ENCODE data around the gene PCED1B.
A peak's percentile ranks its signal among the peaks of the same experiment; 100 is the strongest.
"Not testable (repeated sequence)": the region's sequence is repeated elsewhere in the genome, so short reads cannot be mapped to it uniquely, and the experiment has no call there.

The PCED1B gene

DNA sequence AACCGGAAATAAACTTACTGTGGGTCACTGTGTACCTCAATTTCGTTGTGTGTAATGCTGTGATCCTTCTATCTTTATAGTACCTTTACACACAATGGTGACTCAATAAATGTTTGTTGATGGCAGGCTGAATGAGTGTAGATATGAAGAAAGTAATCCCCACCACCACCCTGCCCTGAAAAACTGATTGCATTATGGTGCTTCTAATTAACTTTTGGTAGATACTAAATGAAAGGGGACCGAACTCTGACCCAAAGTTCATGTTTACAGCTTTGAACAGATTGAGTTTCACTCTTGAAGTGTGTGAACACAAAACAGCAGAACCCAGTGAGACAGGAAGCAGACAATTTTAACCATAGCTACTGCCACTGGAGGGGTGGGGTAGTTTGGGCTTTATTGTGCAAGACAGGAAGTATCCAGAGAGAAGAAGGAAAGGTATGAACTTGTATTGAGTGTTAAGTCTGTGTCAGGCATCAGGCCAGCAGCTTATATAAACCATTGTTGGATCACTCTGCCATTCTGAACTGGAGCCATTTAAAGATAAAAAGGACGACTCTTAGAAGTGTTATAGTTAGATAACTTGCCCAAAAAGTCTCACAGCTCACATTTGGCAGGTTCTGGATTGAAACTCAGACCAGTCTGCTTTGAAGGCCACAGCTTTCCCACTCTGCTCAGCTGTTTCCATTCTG is 197.3 kb downstream of the PCED1B start:
- peak; percentile 84 for DNase-seq (ENCODE audit: low read depth)

- DNase-seq (ENCODE audit: low read depth) = peak; percentile 95
These were observed 198.6 kb downstream of the PCED1B start for GRCh38 chr12:47277972-47278448.

- not testable (repeated sequence) for DNase-seq (ENCODE audit: low read depth)
These were observed 200.3 kb downstream of the PCED1B start for GRCh38 chr12:47279758-47280157.

DNA sequence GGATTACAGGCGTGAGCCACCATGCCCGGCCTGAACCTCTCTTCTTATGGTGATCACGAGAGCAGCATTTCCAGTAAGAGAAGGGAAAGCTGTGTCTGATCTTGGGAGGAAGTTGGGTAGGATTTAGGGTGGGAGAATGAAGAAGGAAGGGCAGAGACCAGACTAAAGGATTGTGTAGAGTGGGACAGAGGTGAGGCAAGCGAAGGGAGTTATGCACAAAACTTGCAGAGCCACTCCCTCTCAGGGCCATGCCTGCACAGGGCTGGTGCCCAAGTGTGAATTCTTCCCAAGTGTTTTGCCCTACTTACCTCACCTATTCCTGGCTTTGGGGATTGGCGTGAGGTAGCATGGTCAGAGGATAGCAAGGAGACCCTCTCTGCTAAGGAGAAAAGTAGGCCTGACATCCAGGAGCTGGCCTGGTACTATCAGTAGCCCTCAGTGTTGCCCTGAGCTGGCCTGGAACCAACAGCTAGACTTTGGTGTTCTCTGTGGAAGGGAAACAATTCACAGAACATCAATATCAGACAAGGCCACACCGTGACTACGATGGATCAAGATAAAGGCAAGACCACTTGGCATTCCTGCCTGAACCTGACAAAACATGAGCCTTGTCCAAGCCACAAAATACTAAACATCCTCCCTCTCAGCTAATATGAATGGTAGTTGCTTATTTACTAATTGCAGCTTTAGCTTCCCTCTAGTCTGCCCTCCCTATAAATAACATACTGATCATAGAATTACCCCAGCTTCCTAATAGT is 201.3 kb downstream of the PCED1B start:
- DNase-seq (ENCODE audit: low read depth) = no peak

DNA sequence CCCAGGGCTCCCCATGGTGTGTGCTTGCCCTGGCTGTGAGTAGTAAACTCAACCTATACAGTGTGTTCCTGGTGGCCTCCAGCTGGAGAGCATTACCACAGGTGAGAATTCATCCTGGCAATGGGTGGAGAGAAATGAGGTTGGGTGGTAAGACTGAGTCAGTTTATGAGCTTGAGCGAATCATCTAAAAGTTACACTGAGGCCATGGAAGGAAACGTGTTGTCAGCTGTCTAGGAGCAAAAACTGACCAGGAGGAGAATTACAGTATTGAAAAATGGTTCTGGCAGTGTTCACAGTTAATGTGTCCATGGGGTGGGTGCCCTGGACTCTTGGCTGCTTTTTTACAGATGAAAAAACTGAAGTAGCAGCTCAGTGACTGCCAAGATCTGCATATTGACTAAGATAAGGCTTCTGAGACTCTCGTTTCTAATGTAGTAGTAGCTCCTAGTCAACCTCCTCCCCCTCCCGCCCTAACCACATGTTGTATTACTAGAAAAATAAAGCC is 202.3 kb downstream of the PCED1B start:
- DNase-seq (ENCODE audit: low read depth) = peak; percentile 34

DNA sequence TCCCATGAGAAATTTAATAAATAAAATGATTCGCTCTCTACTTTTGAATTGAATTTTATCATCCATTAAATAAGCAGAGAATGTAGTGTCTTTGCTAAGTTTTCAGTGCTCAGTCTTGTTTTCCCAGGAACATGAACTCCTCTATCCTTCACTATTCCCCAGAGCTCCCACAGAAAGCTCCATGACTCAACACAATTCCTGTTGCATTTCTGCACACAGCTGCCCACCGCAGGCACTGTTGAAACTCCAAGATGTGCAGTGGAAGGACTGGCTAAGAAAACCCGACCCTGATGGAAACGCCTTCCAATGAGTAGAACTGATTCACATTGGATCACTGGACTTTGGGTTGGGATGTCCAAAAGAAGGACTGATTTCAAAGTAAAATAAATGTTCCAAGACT is 202.8 kb downstream of the PCED1B start:
- DNase-seq (ENCODE audit: low read depth) = peak; percentile 77
